SIG-M5 treated with dmso at 0.1 percent for 504 hours (cell line): ENCODE results near the gene SCFD2.
A peak's percentile ranks its signal among the peaks of the same experiment; 100 is the strongest.
"Not testable (repeated sequence)": the region's sequence is repeated elsewhere in the genome, so short reads cannot be mapped to it uniquely, and the experiment has no call there.

Experiments
- DNase-seq: peaks from one replicate; lab custom pipeline; 2025; ENCODE audit not compliant: unreplicated experiment; lab: John Stamatoyannopoulos, UW

The SCFD2 gene

GRCh38 chr4:53150631-53151488 is 215.0 kb downstream of the SCFD2 start:
- DNase-seq = peak; percentile 46

- no peak for DNase-seq
Measured at GRCh38 chr4:53147711-53148110, 218.2 kb downstream of the SCFD2 start.

- no peak for DNase-seq
Measured at GRCh38 chr4:53147197-53147596, 218.7 kb downstream of the SCFD2 start.

GRCh38 chr4:53141308-53141707 is 224.6 kb downstream of the SCFD2 start:
- no peak for DNase-seq

GRCh38 chr4:53139256-53139655 is 226.6 kb downstream of the SCFD2 start:
- not testable (repeated sequence) for DNase-seq

GRCh38 chr4:53137468-53137867 is 228.4 kb downstream of the SCFD2 start:
- DNase-seq = no peak

- DNase-seq = no peak
Measured at GRCh38 chr4:53136954-53137353, 228.9 kb downstream of the SCFD2 start.

GRCh38 chr4:53132132-53132891 is 233.5 kb downstream of the SCFD2 start:
- DNase-seq = no peak

GRCh38 chr4:53131562-53131925 is 234.3 kb downstream of the SCFD2 start:
- no peak for DNase-seq

- DNase-seq = no peak
Measured at GRCh38 chr4:53130896-53131561, 234.8 kb downstream of the SCFD2 start.

- DNase-seq = no peak
Measured at GRCh38 chr4:53128706-53129357, 237.0 kb downstream of the SCFD2 start.

- DNase-seq = no peak
Measured at GRCh38 chr4:53128231-53128630, 237.6 kb downstream of the SCFD2 start.

- no peak for DNase-seq
Measured at GRCh38 chr4:53127365-53127764, 238.5 kb downstream of the SCFD2 start.

- DNase-seq = no peak
Measured at GRCh38 chr4:53126099-53126498, 239.8 kb downstream of the SCFD2 start.

- no peak for DNase-seq
Measured at GRCh38 chr4:53123819-53124218, 242.0 kb downstream of the SCFD2 start.

- DNase-seq = no peak
Measured at GRCh38 chr4:53123171-53123570, 242.7 kb downstream of the SCFD2 start.

GRCh38 chr4:53122280-53123116 is 243.4 kb downstream of the SCFD2 start:
- DNase-seq = no peak

GRCh38 chr4:53121264-53121865 is 244.5 kb downstream of the SCFD2 start:
- DNase-seq = no peak

GRCh38 chr4:53120778-53121177 is 245.1 kb downstream of the SCFD2 start:
- DNase-seq = no peak

- DNase-seq = no peak
Measured at GRCh38 chr4:53119680-53120079, 246.2 kb downstream of the SCFD2 start.
